ENCODE measurements around the gene VPS13D.
"Not testable (repeated sequence)": the region's sequence is repeated elsewhere in the genome, so short reads cannot be mapped to it uniquely, and the experiment has no call there.

The VPS13D gene

DNA sequence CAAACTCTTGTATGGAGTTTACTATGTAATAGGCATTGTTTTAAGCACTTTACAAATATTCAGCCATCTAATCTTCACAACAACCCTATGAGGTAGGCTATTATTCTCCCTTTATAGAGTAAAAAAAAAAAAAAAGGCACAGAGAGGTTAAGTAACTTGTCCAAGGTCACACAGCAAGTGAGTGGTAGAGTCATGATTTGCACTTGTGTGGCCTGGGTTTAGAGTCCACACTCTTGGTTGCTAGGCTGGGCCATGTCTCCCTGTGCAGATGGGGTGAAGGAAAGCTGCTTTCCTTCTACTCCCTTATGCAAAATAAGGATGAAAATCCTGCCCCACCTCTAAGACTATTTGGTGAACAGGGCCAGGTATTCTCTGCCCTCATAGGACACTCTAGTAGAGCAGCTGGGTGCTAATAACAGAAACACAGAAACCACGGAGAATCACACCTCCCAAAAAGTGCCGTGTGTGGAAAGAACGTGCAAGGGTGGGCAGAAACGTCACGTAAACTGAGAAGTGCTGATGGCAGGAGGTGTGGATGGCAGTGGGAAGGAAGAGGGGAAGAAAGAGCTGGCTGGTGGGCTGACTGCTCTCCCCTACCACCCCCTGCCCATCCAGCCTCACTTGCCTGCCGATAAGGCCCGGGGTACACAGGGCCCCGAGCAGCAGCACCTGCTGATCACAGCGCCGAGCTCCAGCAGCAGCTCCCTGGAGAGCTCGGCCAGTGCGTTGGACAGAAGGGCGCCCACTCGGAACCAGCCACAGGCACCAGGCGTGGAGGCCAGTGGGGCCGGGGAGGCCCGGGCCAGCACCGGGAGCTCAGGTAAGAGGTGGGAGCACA, 28.3 kb upstream of the VPS13D start:
- no peak for DNase-seq (ENCODE audit: low spot score)

DNA sequence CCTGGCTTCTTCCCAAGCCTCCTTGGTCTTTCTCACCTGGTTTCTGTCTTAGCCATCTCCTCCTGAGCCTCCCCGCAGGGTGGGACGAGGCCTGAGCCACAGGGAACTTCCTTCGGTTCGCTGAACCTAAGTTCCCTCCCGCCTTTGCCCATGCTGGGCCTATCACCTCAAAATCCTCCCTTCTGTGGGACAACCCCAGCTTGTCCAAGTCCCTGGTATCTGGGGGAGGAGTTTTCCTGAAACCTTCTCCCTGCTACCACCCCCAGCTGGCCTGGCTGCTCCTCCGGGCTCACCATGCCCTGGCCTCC, 27.7 kb upstream of the VPS13D start:
- no peak for DNase-seq (ENCODE audit: low spot score)

DNA sequence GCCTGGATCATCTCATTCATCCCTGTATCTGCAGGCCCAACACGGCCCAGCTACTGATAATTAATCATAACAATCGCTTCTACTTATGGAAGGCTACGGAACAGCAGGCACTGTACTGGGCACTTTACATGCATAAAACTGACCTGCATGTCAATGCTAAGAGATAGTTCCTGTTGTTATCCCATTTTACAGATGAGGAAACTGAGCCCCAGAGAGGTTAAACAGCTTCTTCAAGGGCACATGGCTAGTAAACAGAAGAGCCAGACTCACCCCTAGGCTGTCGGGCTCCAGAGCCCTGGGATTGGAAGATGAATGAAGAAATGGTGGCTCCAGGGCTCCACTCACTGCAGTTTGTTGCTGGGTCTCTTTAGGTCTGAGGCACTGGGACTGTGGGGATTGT, 27.3 kb upstream of the VPS13D start:
- DNase-seq (ENCODE audit: low spot score): no peak

DNA sequence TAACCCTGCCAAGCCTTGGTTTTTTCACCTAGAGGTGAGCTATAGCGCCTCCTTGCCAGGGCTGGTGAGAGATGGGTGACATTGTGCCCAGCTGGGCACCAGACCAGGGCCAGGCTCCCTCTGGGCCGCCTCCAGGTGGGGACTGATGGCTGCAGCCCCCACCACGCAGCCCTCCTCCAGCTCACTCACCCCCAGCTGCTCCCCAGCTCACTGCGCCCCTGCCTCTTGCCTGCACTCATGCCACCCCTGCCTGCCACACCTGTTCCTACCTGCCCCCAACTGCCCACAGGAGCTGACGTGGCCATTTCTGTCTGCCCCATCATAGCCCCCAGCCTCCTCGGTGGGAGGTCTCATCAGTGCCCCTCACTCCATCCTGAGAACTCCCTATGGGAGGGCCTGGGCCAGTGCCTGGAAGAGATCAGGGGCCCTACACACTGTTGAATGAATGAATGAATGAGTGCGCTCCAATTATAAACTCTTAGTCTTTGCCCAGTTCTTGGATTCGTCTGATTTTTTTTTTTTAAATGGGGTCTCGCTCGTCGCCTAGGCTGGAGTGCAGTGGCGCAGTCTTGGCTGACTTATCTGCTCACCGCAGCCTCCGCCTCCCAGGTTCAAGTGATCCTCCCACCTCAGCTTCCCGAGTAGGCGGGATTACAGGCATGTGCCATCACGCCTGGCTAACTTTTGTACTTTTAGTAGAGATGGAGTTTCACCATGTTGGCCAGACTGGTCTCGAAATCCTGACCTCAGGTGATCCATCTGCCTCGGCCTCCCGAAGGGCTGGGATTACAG, 26.4 kb upstream of the VPS13D start:
- no peak for DNase-seq (ENCODE audit: low spot score)

DNA sequence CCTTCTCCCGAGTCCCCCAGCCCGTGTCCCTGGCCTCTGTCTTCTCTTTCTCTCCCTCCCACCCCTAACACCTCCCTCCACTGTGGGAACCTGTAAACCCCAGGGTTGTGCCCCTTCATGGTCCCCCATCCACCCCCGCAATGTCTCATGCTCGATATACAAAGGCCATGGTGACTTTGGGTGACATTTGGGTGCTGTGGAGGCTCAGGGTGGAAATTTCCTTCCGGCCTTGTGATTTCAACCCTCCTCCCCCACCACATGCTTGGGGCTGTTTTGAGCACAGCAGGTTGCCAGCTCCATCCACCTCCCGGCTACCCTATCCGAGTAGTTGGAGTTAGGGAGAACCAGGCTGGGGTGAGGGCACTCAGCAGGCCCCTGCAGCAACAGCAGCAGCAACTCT, 25.7 kb upstream of the VPS13D start:
- DNase-seq (ENCODE audit: low spot score): no peak

DNA sequence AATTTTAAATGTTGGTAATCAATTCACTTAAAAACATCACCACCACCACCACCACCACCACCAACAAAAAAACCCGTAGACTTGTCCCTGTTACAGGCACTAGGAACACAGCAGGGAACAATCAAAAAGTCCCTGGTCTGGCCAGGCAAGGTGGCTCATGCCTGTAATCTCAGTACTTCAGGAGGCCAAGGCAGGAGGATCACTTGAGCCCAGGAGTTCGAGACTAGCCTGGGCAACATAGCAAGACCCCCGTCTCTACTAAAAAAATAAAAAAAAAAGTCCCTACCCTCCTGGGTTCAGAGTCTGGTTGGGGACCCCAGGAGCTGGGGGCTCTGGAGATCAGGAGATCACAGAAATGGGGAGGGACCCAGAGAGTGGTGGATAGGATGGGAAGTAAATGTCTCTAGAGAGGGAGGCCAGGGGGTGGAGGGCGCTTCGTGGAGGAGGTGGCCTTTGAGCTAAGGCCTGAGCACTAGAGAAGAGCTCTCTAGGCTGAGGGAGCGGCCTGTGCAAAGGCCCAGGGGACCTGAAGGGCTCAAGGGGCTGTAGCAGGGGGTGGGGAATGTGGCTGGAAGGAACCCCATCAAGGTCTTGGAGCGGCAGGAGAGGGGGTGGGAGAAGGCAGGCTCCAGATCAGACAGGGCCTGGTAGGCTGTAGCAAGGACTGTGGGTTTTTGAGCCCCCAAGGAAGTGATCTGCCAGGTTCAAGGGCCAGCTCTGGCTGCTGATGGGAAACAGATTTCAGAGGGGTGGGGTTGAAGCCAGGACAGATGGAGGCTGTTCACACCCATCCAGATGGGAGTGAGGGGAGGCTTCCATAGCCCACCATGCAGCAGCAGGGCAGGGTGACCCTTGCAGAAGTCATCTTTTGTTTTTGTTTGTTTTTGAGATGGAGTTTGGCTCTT, 24.8 kb upstream of the VPS13D start:
- DNase-seq (ENCODE audit: low spot score): no peak

DNA sequence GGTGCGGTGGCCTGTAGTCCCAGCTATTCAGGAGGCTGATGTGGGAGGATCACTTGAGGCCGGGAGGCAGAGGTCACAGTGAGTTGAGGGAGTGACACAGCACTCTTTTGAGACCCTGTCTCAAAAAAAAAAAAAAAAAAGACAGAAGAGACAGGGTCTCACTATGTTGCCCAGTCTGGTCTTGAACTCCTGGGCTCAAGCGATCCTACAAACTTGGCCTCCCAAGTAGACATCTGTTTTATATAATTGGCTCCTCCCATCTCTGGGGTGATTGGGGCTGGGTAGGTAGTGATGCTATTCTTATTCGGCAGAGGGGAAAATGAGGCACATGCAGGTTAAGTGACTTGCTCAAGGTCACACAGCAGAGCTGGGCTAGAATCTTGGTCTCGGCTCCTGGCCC, 23.6 kb upstream of the VPS13D start:
- no peak for DNase-seq (ENCODE audit: low spot score)

DNA sequence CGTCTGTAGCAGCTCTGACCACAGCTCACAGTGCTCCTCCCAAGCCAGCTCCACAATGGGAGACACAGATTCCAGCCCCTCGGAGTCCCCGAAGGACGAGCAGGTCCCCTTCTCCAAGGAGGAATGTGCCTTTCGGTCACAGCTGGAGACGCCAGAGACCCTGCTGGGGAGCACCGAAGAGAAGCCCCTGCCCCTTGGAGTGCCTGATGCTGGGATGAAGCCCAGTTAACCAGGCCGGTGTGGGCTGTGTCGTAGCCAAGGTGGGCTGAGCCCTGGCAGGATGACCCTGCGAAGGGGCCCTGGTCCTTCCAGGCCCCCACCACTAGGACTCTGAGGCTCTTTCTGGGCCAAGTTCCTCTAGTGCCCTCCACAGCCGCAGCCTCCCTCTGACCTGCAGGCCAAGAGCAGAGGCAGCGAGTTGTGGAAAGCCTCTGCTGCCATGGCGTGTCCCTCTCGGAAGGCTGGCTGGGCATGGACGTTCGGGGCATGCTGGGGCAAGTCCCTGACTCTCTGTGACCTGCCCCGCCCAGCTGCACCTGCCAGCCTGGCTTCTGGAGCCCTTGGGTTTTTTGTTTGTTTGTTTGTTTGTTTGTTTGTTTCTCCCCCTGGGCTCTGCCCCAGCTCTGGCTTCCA, 22.9 kb upstream of the VPS13D start:
- DNase-seq (ENCODE audit: low spot score): no peak

DNA sequence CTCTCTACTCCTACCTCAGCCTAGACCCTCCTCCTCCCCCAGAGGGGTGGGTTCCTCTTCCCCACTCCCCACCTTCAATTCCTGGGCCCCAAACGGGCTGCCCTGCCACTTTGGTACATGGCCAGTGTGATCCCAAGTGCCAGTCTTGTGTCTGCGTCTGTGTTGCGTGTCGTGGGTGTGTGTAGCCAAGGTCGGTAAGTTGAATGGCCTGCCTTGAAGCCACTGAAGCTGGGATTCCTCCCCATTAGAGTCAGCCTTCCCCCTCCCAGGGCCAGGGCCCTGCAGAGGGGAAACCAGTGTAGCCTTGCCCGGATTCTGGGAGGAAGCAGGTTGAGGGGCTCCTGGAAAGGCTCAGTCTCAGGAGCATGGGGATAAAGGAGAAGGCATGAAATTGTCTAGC, 21.6 kb upstream of the VPS13D start:
- DNase-seq (ENCODE audit: low spot score): no peak

DNA sequence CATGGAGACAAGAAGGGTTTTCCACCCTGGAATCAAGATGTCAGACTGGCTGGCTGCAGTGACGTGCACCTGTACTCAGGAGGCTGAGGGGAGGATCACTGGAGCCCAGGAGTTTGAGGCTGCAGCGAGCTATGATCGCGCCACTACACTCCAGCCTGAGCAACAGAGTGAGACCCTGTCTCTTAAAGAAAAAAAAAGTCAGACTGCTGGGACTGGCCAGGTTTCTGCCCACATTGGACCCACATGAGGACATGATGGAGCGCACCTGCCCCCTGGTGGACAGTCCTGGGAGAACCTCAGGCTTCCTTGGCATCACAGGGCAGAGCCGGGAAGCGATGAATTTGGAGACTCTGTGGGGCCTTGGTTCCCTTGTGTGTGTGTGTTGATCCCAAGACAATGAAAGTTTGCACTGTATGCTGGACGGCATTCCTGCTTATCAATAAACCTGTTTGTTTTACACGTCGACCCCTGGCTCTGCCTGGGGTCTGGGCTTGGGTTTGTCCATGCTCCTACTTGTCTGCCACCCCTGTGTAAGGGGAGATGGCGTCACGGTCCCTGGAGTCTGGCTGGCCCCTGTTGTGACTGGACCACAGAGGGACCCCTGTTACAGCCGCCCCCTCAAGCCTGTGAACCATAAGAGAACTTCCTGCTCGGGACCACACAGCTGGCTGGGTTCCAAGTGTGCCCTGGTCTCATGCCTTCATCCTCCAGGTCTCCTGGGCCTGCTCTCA, 20.9 kb upstream of the VPS13D start:
- DNase-seq (ENCODE audit: low spot score): peak; percentile 78

DNA sequence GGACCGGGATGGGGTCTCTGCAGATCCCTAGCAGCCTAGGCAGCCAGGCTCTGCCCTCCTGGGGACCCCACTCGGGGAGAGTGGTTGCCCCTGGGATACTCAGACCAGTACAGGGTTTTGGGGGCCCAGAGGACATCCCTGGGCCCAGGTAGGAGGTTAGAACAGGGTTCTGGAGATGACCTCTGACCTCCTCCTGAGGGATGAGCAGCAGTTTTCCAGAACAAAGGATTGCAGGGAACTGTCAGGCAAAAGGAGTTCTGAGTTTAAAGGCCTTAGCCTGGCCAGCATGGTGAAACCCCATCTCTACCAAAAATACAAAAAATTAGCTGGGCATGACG, 20.4 kb upstream of the VPS13D start:
- no peak for DNase-seq (ENCODE audit: low spot score)

DNA sequence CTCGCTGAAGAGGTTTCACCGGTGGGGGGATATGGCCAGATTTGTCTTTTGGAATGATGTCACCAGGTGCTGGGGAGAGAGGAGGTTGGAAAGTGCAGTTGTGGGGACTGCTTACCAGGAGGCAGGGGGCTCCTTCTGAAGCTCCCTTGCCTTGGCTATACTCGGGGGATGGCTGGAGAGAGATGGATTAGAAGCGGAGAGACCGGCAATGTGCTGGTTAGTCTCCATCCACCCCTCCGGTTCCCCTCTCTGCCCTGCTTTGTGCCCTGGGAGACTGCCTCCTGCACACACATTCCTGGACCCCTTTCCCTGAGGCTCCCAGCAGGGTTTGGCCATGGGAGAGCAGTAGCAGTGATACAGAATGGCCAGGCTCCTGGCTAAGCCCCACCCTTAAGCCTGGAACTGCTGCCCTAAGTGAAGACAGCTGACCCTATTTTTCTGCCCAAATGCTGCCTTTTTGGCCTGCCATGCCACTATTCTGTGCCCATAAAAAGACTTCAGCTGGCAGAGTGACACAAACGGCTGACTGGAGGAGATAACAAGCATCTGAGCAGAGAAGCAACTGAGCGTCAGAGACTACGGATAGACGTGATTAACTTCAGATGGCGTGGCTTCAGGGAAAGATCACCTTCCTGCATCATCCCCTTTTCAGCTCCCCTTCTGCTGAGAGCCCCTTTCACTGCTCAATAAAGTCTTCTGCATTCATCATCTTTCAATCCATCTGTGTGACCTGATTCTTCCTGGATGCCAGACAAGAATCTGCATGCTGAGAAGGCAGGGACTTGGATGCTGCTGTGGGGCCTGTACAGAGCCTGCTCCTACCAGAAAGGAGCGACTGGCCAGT, 14.5 kb upstream of the VPS13D start:
- DNase-seq (ENCODE audit: low spot score): no peak

DNA sequence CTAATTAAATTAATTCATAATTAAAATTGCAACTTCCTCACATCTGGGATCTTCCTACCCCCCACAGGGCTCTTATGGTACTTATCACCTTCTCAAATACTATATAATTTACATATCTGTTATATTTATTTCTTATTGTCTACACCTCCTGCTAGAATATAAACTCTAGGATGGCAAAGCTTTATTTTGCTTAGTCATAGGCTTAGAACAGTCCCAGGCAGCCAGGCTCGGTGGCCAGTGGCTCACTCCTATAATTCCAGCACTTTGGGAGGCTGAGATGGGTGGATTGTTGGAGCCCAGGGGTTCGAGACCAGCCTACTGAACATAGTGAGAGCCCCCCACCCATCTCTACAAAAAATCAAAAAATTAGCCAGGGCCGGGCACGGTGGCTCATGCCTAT, 10.0 kb upstream of the VPS13D start:
- no peak for DNase-seq (ENCODE audit: low spot score)

DNA sequence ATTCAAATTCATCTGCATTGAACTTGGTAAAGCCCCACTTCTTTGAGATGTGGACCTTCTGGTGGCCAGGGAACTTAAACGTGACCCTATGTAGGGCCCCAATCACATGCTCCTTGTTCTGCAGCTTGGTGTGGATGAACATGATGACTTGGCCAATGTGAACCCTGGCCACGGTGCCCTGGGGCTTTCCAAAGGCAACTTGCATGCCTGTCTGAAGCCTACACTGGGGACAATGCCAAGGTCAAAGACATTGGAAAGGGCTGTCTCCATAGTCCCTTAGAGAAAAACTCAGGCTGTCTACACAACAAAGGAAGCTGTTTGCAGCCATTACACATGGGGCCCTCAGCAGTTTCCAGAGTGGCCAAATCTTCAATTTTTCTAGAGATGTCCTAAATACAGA, 8.9 kb upstream of the VPS13D start:
- DNase-seq (ENCODE audit: low spot score): no peak

DNA sequence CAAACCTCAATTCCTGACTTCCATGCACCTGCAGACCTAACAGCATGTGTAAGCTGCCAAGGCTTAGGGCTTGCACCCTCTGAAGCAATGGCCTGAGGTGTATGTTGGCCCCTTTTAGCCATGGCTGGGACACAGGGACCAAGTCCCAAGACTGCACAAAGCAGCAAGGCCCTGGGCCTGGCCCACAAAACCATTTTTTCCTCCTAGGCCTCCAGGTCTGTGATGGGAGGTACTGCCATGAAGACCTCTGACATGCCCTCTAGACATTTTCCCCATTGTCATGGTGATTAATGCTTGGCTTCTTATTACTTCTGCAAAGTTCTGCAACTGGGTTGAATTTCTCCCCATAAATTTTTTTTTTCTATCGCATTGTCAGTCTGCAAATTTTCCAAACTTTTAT, 7.1 kb upstream of the VPS13D start:
- not testable (repeated sequence) for DNase-seq (ENCODE audit: low spot score)

DNA sequence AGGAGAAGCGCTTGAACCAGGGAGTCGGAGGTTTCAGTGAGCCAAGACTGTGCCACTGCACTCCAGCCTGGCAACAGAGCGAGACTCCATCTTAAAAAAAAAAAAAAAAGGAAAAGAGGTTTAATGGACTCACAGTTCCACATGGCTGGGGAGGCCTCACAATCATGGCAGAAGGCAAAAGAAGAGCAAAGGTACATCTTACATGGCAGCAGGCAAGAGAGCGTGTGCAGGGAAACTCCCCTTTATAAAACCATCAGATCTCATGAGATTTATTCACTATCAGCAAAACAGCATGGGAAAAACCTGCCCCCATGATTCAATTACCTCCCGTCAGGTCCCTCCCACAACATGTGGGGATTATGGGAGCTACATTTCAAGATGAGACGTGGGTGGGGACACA, 5.7 kb upstream of the VPS13D start:
- DNase-seq (ENCODE audit: low spot score): not testable (repeated sequence)

DNA sequence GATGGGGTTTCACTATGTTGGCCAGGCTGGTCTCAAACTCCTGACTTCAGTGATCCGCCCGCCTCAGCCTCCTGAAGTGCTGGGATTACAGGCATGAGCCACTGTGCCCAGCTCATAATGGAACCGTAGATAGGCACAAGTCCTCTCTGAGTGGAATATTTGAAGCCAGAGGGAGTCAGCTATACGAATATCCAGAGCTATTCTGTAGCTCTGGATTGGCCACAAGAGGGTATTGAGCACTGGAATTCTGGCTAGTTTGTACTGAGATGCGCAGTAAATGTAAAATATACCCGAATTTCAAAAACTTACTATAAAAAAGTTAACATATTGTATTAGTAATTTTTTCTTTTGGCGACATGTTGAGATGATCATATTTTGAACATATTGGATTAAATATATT, 851 bp upstream of the VPS13D start:
- no peak for DNase-seq (ENCODE audit: low spot score)

DNA sequence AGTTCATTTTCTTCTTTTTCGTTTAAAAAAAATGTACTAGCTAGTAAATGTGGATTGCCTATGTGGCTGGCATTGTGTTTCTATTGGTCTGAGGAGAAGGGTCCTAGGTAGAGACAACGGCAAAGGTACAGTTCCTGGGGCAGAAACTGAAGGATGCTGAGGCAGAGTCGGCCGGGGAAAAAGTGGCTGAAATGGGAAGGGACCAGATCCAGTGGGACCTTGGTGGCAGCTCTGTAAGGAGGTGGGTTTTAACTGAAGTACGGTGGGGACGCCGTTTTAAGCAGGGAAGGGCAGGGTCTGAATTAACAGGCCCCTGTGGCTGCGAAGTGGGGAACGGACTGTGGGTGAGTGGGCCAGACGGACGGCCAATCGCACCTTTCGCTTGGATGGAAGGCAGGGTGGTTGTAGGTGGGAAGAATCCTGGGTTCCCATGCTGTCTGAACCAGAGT, 420 bp upstream of the VPS13D start:
- DNase-seq (ENCODE audit: low spot score): no peak

DNA sequence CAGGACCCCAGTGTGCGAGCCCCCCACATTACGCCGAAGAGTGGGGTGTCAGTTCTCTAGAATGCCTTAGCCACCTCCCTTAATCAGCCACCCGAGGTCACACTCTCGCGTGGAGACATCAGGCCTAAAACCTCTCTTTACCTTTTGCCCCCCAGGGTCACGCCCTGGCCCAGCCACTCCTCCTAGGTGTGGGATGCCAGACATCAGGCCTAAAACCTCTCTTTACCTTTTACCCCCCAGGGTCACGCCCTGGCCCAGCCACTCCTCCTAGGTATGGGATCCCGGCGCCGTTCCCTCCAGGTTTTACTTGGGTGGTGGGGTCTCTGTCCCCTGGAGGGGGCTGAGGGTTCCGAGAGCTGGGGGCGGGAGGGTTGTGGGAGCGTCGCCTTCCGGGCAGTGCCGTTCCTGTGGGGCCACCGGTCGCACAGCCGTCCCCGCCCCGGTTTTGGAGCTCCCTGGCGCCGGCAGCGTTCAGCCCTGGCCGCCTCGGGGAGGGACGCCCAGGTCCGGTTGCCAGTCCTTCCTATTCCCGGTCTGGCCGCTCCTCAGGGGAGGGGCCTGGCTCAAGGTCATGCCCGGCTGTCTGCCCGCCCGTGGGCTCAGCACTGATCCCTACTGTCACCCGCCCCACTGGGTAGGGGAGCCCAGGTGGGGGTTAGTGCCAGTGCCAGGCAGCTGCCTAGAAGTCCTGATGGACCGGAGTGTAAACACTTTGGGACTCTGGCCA, 882 bp downstream of the VPS13D start:
- no peak for DNase-seq (ENCODE audit: low spot score)

DNA sequence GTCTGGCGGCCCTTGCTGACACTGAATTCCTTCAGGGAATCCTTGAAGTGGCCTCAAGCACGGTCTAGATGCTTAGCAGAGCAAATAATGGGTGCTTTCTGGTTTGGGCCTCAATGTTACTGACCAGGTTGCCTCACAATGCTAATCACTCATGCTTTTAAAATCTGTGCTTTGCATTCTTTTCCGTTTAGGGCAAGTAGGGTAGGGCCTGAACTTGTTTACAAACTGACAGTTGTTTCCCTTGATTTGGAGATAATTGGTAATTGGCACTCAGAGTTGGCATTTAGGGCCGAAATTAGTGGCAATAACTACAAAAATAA, 1.4 kb downstream of the VPS13D start:
- no peak for DNase-seq (ENCODE audit: low spot score)

Measured in COLO829 (cell line).